CD4-positive, alpha-beta T cell treated with Interleukin-1 beta for 1 hour (primary cell): ENCODE measurements around the gene SART1.

Source experiments
- DNase-seq, 2 donors: peaks; one replicate each; pipeline ENCODE4 v3.0.0-alpha.2; 2020 to 2022

The SART1 gene

GRCh38 chr11:65967329-65967934, 5.9 kb downstream of the SART1 start:
- no peak for DNase-seq

- no peak for DNase-seq
Measured at GRCh38 chr11:65968600-65969482, 7.3 kb downstream of the SART1 start.

GRCh38 chr11:65972116-65972515, 10.6 kb downstream of the SART1 start:
- no peak for DNase-seq

- DNase-seq, result no peak
Measured at GRCh38 chr11:65973439-65974110, 12.0 kb downstream of the SART1 start.

GRCh38 chr11:65975771-65976170, 14.2 kb downstream of the SART1 start:
- no peak for DNase-seq

- DNase-seq, result no peak
Measured at GRCh38 chr11:65976216-65977176, 15.0 kb downstream of the SART1 start.

GRCh38 chr11:65977621-65978390, 16.3 kb downstream of the SART1 start:
- DNase-seq, result no peak

GRCh38 chr11:65978391-65979238, 17.1 kb downstream of the SART1 start:
- no peak for DNase-seq

- DNase-seq, result no peak
Measured at GRCh38 chr11:65979261-65979759, 17.8 kb downstream of the SART1 start.

- DNase-seq, result no peak
Measured at GRCh38 chr11:65981101-65981740, 19.7 kb downstream of the SART1 start.

- DNase-seq, result no peak
Measured at GRCh38 chr11:65981972-65982823, 20.7 kb downstream of the SART1 start.

- no peak for DNase-seq
Measured at GRCh38 chr11:65982824-65983588, 21.5 kb downstream of the SART1 start.

- DNase-seq, result no peak
Measured at GRCh38 chr11:65983589-65983987, 22.1 kb downstream of the SART1 start.

- no peak for DNase-seq
Measured at GRCh38 chr11:65987336-65987735, 25.8 kb downstream of the SART1 start.

- DNase-seq, result peak; percentile 93 to 96
Measured at GRCh38 chr11:65988791-65989592, 27.5 kb downstream of the SART1 start.

GRCh38 chr11:65992056-65992455, 30.5 kb downstream of the SART1 start:
- DNase-seq, result no peak

GRCh38 chr11:65997286-65997685, 35.8 kb downstream of the SART1 start:
- DNase-seq, result no peak
